Stimulated activated CD4-positive, alpha-beta T cell treated with anti-CD3 and anti-CD28 coated beads, Interleukin-4, amount 100 ng/mL, for 24 hours (primary cell): ENCODE measurements around the gene ABI1.

Experiments used
- DNase-seq: peaks from one replicate; pipeline ENCODE4 v3.0.0-alpha.2; 2020

The ABI1 gene

DNA sequence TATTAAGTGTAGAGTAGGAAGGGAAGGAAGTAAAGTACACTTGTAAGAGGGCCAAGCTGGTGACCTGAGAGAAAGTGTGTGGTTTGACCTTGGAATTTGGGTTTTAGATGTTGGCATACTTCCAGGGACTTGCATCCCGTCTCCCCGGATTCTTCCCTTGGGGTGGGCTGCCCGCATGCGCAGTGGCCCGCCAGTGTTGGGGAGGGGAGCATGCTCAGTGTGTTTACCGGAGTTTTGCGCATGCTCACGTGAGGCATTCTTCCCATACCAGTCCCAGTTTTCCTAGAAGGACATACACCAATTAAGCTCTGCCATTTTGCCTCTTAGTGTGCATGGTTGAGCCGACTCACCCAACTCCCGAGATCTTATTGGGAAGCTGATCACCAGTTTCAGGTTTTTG is 153.8 kb downstream of the ABI1 start:
- DNase-seq = no peak

DNA sequence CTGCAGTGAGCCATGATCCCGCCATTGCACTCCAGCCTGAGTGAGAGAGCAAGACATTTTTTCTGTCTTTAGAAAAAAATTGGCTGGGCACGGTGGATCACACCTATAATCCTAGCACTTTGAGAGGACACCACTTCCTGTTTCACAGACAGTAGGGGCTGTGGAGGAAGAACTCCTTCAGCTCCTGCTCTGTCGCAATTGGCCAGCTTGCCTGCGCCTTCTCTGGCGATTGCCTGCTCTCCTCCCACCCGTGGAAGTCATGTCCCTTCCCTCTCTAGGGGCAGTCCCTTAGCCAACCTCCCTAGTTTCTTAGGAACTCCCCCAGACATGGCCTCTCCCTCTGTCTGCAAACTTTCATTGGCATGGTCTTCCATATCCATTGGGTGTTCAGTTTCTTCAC is 154.6 kb downstream of the ABI1 start:
- no peak for DNase-seq

DNA sequence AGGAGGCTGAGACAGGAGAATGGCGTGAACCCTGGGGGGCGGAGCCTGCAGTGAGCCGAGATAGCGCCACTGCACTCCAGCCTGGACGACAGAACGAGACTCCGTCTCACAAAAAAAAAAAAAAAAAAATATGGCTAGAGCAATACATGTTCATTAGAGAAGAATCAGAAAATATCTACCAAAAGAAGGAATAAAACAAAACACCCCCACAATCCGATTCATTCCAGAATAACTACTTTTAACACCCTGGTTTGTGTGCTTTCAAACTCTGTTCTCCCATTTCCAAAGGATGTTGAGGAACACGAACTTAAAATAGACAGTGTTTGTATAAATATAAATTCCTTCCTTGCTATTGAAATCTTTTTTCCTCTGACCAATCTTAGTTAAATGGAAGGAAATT is 156.8 kb downstream of the ABI1 start:
- no peak for DNase-seq

DNA sequence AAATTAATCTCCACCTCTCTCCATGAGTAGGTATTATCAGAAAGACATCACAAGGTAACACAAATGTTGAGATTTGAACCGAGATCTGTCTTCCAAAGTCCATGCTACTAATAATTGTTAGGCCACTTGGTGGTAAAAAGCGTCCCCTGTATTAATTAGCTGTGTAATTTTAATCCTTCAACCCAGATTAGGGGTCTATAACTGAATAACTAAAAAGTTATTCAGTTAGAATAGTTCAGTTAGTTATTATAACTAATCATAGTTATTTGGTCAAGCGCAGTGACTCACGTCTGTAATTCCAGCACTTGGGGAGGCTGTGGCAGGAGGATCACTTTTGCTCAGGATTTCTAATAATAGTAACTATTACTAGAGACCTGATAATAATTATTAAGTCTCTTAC is 157.7 kb downstream of the ABI1 start:
- no peak for DNase-seq

DNA sequence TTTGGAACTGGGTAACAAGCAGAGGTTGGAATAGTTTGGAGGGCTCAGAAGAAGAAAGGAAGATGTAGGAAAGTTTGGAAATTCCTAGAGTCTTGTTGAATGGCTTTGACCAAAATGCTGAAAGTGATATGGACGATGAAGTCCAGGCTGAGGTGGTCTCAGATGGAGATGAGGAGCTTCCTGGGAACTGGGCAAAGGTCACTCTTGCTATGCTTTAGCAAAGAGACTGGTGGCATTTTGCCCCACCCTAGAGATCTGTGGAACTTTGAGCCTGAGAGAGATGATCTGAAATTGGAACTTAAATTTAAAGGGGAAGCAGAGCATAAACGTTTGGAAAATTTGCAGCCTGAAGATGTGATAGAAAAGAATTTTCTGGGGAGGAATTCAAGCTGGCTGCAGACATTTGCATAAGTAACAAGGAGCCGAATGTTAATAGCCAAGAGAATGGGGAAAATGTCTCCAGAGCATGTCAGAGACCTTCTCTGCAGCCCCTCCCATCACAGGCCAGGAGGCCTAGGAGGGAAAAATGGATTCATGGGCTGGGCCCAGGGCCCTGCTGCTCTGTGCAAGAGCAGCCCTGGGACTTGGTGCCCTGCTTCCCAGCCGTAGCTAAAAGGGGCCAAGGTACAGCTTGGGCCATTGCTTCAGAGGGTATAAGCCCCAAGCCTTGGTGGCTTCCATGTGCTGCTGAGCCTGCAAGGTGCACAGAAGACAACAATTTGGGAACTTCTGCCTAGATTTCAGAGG is 159.7 kb downstream of the ABI1 start:
- no peak for DNase-seq

DNA sequence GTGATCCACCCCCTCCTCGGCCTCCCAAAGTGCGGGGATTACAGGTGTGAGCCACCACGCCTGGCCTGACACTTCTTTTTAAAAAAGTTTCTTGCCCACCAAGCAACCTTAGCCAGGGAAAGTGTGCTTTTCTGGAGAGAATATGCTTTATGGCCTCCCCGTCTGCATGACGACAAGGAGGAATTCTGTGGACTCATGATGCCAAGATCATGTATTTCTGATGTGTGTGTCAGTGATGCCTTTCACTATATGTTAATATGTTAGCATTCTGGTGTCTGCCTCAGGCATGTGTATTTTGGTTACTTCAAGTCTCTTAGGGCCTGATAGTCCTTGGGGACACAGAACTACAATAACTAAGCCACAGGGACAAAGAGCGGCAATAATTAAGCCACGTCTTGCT is 161.1 kb downstream of the ABI1 start:
- DNase-seq = no peak

DNA sequence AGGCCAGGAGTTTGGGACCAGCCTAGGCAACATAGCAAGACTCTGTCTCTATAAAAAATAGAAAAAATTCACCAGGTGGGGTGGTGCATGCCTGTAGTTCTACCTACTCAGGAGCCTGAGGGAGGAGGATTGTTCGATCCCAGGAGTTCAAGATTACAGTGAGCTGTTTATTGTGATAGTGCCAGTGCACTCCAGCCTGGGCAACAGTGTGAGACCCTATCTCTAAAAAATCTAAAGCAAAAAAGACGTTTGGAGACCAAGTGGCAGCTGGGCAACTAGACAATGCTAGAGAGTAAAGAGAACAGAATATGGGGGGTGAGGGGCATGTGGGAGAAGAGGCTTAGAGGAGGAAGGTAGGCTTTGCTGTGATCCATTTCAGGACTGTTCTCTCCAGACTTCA is 161.8 kb downstream of the ABI1 start:
- no peak for DNase-seq

DNA sequence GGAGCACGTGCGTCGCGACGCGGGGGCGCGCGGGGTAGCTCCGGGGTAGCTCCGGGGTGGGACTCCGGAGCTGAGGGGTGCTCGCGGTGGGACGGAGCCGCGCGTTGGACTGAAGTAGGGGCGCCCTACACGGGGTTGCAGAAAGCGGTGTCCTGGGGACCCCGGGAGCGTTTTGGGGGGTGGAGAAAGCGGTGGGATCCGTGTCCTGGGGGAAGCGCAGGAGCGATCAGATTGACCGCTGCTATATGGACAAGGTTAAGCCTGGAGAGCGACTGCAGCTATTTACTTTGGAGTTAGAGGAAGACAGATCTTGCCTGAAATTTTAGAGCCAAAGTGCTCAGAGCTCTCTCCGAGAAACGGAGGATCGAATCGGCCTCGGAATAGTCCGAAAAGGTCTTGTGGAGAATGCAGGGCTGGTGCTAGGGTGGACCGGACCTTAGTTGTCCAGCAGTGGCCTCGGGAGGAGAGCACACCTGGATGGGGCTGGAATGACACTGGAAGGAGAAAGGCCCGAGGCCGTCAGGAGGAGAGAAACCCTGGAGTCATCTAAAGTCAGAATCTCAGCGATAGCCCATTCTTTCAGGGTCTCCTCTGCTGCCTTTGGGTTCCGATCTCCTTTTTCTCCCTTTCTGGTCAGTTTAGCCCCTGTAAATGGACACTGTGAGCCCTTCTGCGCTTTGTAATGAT is 162.7 kb downstream of the ABI1 start:
- no peak for DNase-seq

DNA sequence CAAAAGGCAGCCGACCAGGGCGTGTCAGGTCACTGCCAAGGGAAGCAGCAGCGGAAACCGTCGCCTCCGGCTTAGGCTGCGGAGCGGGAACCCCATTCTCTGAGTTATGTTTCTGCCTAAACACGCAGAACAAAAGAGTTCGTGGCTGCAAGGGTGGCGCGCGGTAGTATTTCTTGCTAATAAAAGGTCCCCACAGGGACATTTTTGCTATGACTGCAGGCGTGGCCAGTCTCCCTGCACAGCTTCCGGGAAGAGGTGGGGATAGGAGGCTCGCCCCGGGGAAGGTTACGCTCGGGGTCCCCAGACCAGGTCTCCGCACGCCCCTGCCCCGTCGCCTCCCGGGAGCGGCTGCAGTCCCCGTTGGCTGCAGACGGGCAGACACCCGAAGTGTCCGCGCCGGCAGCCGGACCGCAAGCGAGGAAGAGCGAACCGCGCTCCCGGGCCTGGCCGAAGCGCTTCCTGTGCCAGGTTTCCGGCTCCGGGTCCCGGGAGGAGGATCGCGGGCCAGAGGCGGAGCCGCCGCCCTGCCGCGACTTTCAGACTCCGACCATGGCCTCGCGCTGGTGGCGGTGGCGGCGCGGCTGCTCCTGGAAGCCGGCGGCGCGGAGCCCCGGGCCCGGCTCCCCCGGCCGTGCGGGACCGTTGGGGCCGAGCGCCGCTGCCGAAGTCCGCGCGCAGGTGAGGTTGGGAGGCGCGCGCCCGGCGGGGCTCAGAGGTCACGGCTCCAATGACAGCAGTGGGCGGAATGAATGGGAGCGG is 163.4 kb downstream of the ABI1 start, which contains the start of gene PDSS1:
PDSS1 (plus strand) TSS at position 539 of the 759 bp plus-strand sequence; CDS start at position 550, 11 bp downstream.
- peak; percentile 67 for DNase-seq

DNA sequence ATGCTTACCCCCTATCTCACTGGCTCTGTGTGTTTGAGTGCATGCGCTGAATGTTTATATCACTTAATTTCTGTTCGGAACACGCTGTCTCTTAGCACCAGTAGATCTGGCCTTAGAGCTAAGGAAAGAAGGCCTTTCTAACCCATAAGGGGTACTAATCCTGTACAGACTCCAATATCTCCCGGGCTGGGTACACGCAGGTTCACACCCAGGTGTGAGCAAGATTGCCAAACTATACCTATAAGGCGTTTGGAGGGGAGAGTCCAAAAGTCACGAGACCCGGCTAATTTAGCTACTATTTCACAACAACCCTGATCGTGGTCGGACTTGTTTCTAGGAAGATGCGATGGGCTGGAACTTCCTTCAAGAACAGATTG is 164.0 kb downstream of the ABI1 start:
- no peak for DNase-seq
